ENCODE data around the gene NDUFAF5.

- TF ChIP-seq POLR2A (IDR thresholded peaks at IDR 0.05) (no peak), CTCF (IDR thresholded peaks at IDR 0.05 in 4 of 5, conservative IDR thresholded peaks at IDR 0.05 in 1 of 5) (no peak)
Observed at GRCh38 chr20:13865156-13865555, 80.3 kb downstream of the NDUFAF5 start.

Measured in gastrocnemius medialis (tissue), 4 donors.